Caco-2 (cell line): ENCODE results near the gene MAP9. TPM values are rescaled to one million over a fixed set of nuclear protein-coding genes. Genes with fewer than 3 reads are reported as not detected.

Source experiments
- BruUV-seq: library from RNA; stranded (reverse); fragments of 400-500 nt; replicated peaks from 2 replicates; lab custom pipeline; 2021; lab: Mats Ljungman, UMichigan
- CTCF ChIA-PET: fragments of 300-600 bp; sonication (Branson Sonifier 250); formaldehyde crosslinking; loops from one replicate; lab custom pipeline; 2022; ENCODE audit warnings: antibody characterized with exemption; lab: Charles Lee
- POLR2A ChIA-PET: fragments of 300-600 bp; sonication (Branson Sonifier 250); formaldehyde crosslinking; loops from one replicate; lab custom pipeline; 2022; ENCODE audit warnings: antibody characterized with exemption; lab: Charles Lee
- DNase-seq, 2 experiments: peaks; one replicate each; pipeline versions ENCODE4 v3.0.0 to v3.0.0-alpha.2; 2020 to 2022
- H3K27me3 ChIP-seq: replicated peaks from 2 replicates; pipeline ENCODE4 v1.6.0; 2011; ENCODE audit warnings: low read length; ENCODE audit not compliant: control insufficient read depth, insufficient read depth
- H3K36me3 ChIP-seq: 2 replicates; pipeline ENCODE4 v1.5.1; 2011; ENCODE audit warnings: low read length; ENCODE audit not compliant: control insufficient read depth, insufficient read depth
- H3K4me1 ChIP-seq: fragments of 250-450 bp; sonication (Bioruptor Pico); 2 replicates; pipeline ENCODE4 v1.5.1; 2020; ENCODE audit warnings: mild to moderate bottlenecking
- H3K4me3 ChIP-seq: 2 replicates; pipeline ENCODE4 v1.5.1; 2011; ENCODE audit warnings: low read depth, mild to moderate bottlenecking, control low read depth, low read length
- H3K9me3 ChIP-seq: fragments of 250-450 bp; sonication (Bioruptor Pico); 2 replicates; pipeline ENCODE4 v1.5.1; 2020; ENCODE audit warnings: mild to moderate bottlenecking, moderate library complexity
- H3K27ac Mint-ChIP-seq: one replicate; pipeline ENCODE4 v1.8.0; 2022; ENCODE audit warnings: mixed read lengths; ENCODE audit not compliant: unreplicated experiment
- H3K27me3 Mint-ChIP-seq: one replicate; pipeline ENCODE4 v1.8.0; 2022; ENCODE audit warnings: mixed read lengths; ENCODE audit not compliant: insufficient read depth, unreplicated experiment
- H3K36me3 Mint-ChIP-seq: one replicate; pipeline ENCODE4 v1.8.0; 2022; ENCODE audit warnings: mild to moderate bottlenecking, mixed read lengths; ENCODE audit not compliant: insufficient read depth, unreplicated experiment
- H3K4me1 Mint-ChIP-seq: one replicate; pipeline ENCODE4 v1.8.0; 2022; ENCODE audit warnings: low read depth, mixed read lengths; ENCODE audit not compliant: unreplicated experiment
- H3K4me3 Mint-ChIP-seq: one replicate; pipeline ENCODE4 v1.8.0; 2022; ENCODE audit warnings: mild to moderate bottlenecking, moderate library complexity, mixed read lengths; ENCODE audit not compliant: unreplicated experiment
- H3K9me3 Mint-ChIP-seq: one replicate; pipeline ENCODE4 v1.8.0; 2022; ENCODE audit warnings: mixed read lengths; ENCODE audit not compliant: unreplicated experiment
- CTCF ChIP-seq, 2 experiments: fragments of 200-600 bp in 1 of 2; IDR thresholded peaks; 1 replicate in 1 of 2; 2 replicates in 1 of 2; pipeline versions ENCODE4 v1.5.1 to v1.8.0; 2011 to 2022; ENCODE audit warnings: antibody characterized with exemption in 1 of 2, control low read depth in 1 of 2, inconsistent platforms in 1 of 2, low read depth in 1 of 2, low read length in 1 of 2, mild to moderate bottlenecking in 1 of 2, moderate library complexity in 1 of 2; ENCODE audit not compliant: insufficient read depth in 1 of 2, severe bottlenecking in 1 of 2, unreplicated experiment in 1 of 2
- intact Hi-C: fragments of 100-400 bp; cut with micrococcal nuclease; formaldehyde crosslinking; loops from one replicate; pipeline ENCODE4 v1.10.0; 2022; ENCODE audit not compliant: unreplicated experiment
- total RNA-seq: library from RNA; stranded (reverse); gene quantifications from 2 replicates; pipeline ENCODE4 v1.2.3, GENCODE V29; 2022

Gene MAP9
- total RNA-seq, 1 experiment from 2014 or later, result not detected

- no peak for TF ChIP-seq CTCF (IDR thresholded peaks at IDR 0.05; ENCODE audit: insufficient read depth in 1 of 2, low read depth in 1 of 2, low read length in 1 of 2, severe bottlenecking in 1 of 2, unreplicated experiment in 1 of 2)
- intact Hi-C loops, result loop anchor here (10.0 kb wide), 1 partner anchor 202 kb away; no protein-coding TSS in a partner anchor
- no peak for DNase-seq
- ChIA-PET CTCF (no interaction called here), POLR2A (no interaction called here)
- no peak overlapping the region for H3K4me3 Mint-ChIP-seq
- H3K27me3 Mint-ChIP-seq, result peaks cover 3% of the 10 kb centered on the region
- no TSS peak for BruUV-seq
- H3K36me3 Mint-ChIP-seq, result no peaks in the 10 kb centered on the region
- Histone ChIP-seq H3K4me1 (no peaks in the 10 kb centered on the region), H3K36me3 (no peaks in the 10 kb centered on the region), H3K9me3 (no peaks in the 10 kb centered on the region), H3K27me3 (no peaks in the 10 kb centered on the region), H3K4me3 (no peak overlapping the region)
- no peaks in the 10 kb centered on the region for H3K9me3 Mint-ChIP-seq
- no peaks in the 10 kb centered on the region for H3K4me1 Mint-ChIP-seq
- H3K27ac Mint-ChIP-seq, result no peak overlapping the region
Observed at GRCh38 chr4:155377276-155377675, 511 bp upstream of the MAP9 start.

- no TSS peak for BruUV-seq
- Histone ChIP-seq H3K36me3 (no peaks in the 10 kb centered on the region), H3K27me3 (no peaks in the 10 kb centered on the region), H3K9me3 (no peaks in the 10 kb centered on the region), H3K4me3 (no peak overlapping the region), H3K4me1 (no peaks in the 10 kb centered on the region)
- POLR2A ChIA-PET, result no interaction called here
- H3K4me3 Mint-ChIP-seq, result no peak overlapping the region
- no peak overlapping the region for H3K27ac Mint-ChIP-seq
- peaks cover 6% of the 10 kb centered on the region for H3K27me3 Mint-ChIP-seq
- CTCF ChIA-PET, result no interaction called here
- DNase-seq, result no peak
- intact Hi-C loops, result loop anchor here (1.0 to 10.0 kb wide), 4 partner anchors 197 to 565 kb away; no protein-coding TSS in a partner anchor
- TF ChIP-seq CTCF (IDR thresholded peaks at IDR 0.05; ENCODE audit: insufficient read depth in 1 of 2, low read depth in 1 of 2, low read length in 1 of 2, severe bottlenecking in 1 of 2, unreplicated experiment in 1 of 2), result peak; percentile 17 to 35
- peaks cover 8% of the 10 kb centered on the region for H3K36me3 Mint-ChIP-seq
- no peaks in the 10 kb centered on the region for H3K4me1 Mint-ChIP-seq
- no peaks in the 10 kb centered on the region for H3K9me3 Mint-ChIP-seq
Observed at GRCh38 chr4:155371432-155372043, 5.2 kb downstream of the MAP9 start.

- ChIA-PET CTCF (no interaction called here), POLR2A (no interaction called here)
- Mint-ChIP-seq H3K27ac (no peak overlapping the region), H3K4me1 (no peaks in the 10 kb centered on the region), H3K9me3 (no peaks in the 10 kb centered on the region), H3K4me3 (no peak overlapping the region), H3K36me3 (peaks cover 8% of the 10 kb centered on the region), H3K27me3 (peaks cover 8% of the 10 kb centered on the region)
- no peaks in the 10 kb centered on the region for H3K9me3 ChIP-seq
- no peak for DNase-seq
- TF ChIP-seq CTCF (IDR thresholded peaks at IDR 0.05; ENCODE audit: insufficient read depth in 1 of 2, low read depth in 1 of 2, low read length in 1 of 2, severe bottlenecking in 1 of 2, unreplicated experiment in 1 of 2), result no peak
- no peak overlapping the region for H3K4me3 ChIP-seq
- no peaks in the 10 kb centered on the region for H3K4me1 ChIP-seq
- H3K27me3 ChIP-seq, result no peaks in the 10 kb centered on the region
- no peaks in the 10 kb centered on the region for H3K36me3 ChIP-seq
- intact Hi-C loops, result no loop called here
- no TSS peak for BruUV-seq
Observed at GRCh38 chr4:155367608-155368007, 9.2 kb downstream of the MAP9 start.
